ENCODE results near the gene PBX4. TPM values are rescaled to one million over a fixed set of nuclear protein-coding genes. Genes with fewer than 3 reads are reported as not detected.

The PBX4 gene
- polyA plus RNA-seq, 1 experiment = 0.63 TPM

DNA sequence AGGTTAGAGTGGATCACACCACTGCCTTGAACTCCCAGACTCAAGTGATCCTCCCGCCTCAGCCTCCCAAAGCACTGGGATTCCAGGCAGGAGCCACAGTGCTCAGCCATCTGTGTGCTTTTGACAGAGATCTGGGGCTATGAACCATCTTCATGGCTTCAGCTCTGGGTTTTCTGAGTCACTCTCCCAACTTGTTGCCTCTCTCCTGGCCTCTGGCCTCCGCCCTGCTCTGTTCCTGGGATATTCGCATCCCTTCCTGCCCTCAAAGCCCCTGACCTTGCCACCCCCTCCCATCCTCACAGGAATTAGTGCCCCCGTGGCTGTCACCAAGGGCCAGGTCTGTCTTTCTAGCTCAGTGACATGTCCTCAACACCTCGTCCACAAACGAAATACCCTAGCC is 30.7 kb upstream of the PBX4 start:
- ChIA-PET CTCF (interaction anchor here (0.8 to 2.0 kb wide), 2 partner anchors 97 to 117 kb away, joined by 3 to 12 read pairs; no protein-coding TSS in a partner anchor), POLR2A (no interaction called here)
- Histone ChIP-seq H3K27ac (ENCODE audit: low read depth, low read length) (no peak overlapping the region), H3K27me3 (ENCODE audit: control insufficient read depth, insufficient read depth, low read length) (no peaks in the 10 kb centered on the region), H3K9me3 (ENCODE audit: control insufficient read depth, insufficient read depth, low read length) (no peaks in the 10 kb centered on the region), H3K4me3 (ENCODE audit: low read depth, low read length) (no peak overlapping the region)
- DNase-seq (ENCODE audit: low read depth, low spot score) = no peak
- TF ChIP-seq, protein P1, sequence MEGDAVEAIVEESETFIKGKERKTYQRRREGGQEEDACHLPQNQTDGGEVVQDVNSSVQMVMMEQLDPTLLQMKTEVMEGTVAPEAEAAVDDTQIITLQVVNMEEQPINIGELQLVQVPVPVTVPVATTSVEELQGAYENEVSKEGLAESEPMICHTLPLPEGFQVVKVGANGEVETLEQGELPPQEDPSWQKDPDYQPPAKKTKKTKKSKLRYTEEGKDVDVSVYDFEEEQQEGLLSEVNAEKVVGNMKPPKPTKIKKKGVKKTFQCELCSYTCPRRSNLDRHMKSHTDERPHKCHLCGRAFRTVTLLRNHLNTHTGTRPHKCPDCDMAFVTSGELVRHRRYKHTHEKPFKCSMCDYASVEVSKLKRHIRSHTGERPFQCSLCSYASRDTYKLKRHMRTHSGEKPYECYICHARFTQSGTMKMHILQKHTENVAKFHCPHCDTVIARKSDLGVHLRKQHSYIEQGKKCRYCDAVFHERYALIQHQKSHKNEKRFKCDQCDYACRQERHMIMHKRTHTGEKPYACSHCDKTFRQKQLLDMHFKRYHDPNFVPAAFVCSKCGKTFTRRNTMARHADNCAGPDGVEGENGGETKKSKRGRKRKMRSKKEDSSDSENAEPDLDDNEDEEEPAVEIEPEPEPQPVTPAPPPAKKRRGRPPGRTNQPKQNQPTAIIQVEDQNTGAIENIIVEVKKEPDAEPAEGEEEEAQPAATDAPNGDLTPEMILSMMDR (IDR thresholded peaks at IDR 0.05; ENCODE audit: low read depth, low read length) = no peak

DNA sequence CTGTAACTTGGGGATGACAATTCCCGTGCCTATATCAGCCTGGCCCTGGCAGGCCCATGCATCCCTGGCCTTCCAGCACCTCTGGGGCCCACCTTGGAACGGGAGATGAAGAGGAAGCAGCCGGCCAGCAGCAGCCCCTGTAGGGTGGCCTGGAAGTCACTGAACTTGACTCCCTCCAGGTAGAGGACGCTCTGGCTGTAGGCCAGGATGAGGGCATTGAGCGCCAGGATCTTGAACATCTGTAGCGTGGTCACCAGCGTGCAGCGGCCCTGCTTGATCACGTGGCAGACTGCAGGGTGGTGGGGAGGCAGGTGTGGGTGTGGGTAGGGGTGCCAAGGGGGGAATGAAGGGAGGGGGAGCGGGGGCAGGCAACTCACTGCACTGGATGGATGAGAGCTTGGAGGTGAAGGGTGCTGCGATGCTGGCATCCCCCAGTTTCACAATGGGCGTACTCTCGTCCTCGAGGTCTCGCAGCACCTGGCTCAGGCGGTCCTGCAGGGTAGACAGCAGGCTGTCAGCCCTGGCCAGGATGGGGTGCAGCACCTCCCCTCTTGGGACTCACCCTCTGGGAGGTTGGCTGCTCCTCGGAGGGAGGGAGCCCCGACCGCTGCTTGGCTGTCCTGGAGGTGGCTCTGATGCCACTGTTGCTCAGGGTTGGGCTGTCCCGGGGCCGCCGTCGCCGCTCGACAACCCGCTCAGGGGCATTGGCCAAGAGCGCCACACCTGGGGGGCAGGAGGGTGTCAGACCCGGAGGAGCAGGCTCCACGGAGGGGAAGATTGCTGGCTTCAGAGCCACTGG is 28.7 kb upstream of the PBX4 start:
- TF ChIP-seq, protein P1 (IDR thresholded peaks at IDR 0.05; ENCODE audit: low read depth, low read length) = no peak
- ChIA-PET POLR2A (no interaction called here), CTCF (no interaction called here)
- Histone ChIP-seq H3K27ac (ENCODE audit: low read depth, low read length) (no peak overlapping the region), H3K9me3 (ENCODE audit: control insufficient read depth, insufficient read depth, low read length) (no peaks in the 10 kb centered on the region), H3K27me3 (ENCODE audit: control insufficient read depth, insufficient read depth, low read length) (no peaks in the 10 kb centered on the region), H3K4me3 (ENCODE audit: low read depth, low read length) (no peak overlapping the region)
- DNase-seq (ENCODE audit: low read depth, low spot score) = no peak

DNA sequence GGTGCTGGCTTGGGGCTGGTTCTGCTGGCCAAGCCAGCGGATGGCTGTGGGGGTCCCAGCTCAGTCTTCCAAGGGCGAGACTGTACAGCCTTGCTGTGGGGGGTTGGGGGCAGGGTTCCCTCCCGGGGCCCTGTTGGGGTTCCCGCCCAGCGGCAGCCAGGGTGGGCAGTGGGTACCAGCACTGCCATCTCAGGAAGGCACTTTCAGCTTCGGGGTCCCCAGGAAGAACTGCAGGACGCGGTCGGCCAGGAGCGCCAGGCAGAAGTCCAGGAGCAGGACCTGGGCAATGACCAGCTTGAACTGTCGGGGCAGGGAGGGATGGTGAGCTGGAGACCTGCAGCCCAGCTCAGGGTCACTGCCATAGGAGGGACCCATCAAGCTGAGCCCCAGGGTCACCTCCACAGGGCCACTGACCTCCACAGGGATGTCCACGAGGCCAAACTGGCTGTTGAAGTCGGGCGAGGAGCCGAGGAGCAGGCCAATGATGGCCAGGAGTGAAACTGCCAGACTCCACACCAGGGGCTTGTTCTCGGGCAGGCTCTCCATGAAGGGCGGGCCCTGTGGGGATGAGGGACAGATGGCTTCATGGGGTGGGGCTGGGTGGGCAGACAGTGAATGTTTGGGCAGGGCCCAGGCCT is 26.9 kb upstream of the PBX4 start:
- TF ChIP-seq, protein P1 (IDR thresholded peaks at IDR 0.05; ENCODE audit: low read depth, low read length) = no peak
- no peak for DNase-seq (ENCODE audit: low read depth, low spot score)
- H3K4me3 ChIP-seq (ENCODE audit: low read depth, low read length) = no peak overlapping the region
- H3K27me3 ChIP-seq (ENCODE audit: control insufficient read depth, insufficient read depth, low read length) = no peaks in the 10 kb centered on the region
- POLR2A ChIA-PET = no interaction called here
- H3K27ac ChIP-seq (ENCODE audit: low read depth, low read length) = no peak overlapping the region
- CTCF ChIA-PET = interaction anchor here (1.9 to 3.1 kb wide), 3 partner anchors 17 to 114 kb away, joined by 6 to 94 read pairs (median 7); partner anchors contain the start of gene YJEFN3
- no peaks in the 10 kb centered on the region for H3K9me3 ChIP-seq (ENCODE audit: control insufficient read depth, insufficient read depth, low read length)

DNA sequence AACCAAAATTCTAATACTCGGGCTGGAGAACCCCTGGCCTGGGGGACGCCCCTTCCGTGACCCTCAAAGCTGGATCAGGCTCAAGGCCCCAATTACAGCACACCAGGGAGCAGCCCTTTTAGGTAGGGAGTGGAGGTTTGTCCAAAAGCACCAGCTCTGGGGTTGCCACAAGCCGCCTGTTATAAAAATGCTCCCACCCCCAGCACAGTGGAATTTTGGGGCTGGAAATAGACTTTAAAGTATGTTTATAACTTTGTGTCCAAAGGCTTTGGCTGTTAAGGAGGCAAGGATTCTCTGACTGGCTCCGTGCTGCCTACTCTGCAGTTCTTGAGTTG is 25.5 kb upstream of the PBX4 start:
- DNase-seq (ENCODE audit: low read depth, low spot score) = no peak
- no peaks in the 10 kb centered on the region for H3K27me3 ChIP-seq (ENCODE audit: control insufficient read depth, insufficient read depth, low read length)
- TF ChIP-seq, protein P1 (IDR thresholded peaks at IDR 0.05; ENCODE audit: low read depth, low read length) = no peak
- H3K9me3 ChIP-seq (ENCODE audit: control insufficient read depth, insufficient read depth, low read length) = no peaks in the 10 kb centered on the region
- ChIA-PET CTCF (interaction anchor here (0.6 to 3.1 kb wide), 15 partner anchors 8 to 113 kb away, joined by 3 to 94 read pairs (median 5); partner anchors contain the start of genes CILP2 and YJEFN3), POLR2A (interaction anchor here (0.6 kb wide), 1 partner anchor 46 kb away, joined by 4 read pairs; no protein-coding TSS in a partner anchor)
- H3K4me3 ChIP-seq (ENCODE audit: low read depth, low read length) = peak overlapping the region; percentile 88
- no peak overlapping the region for H3K27ac ChIP-seq (ENCODE audit: low read depth, low read length)

All from AG04450 (cell line).